Measurements from ENCODE around the gene HOXD3.

HOXD3 gene

GRCh38 chr2:176122052-176122682 is 34.9 kb upstream of the HOXD3 start:
- no peak for DNase-seq

- no peak for DNase-seq
These were observed 34.3 kb upstream of the HOXD3 start, which contains the start of gene HOXD9 for GRCh38 chr2:176122683-176123410. HOXD9 (plus strand) TSS chr2:176122719; CDS start chr2:176122769, 50 bp downstream.

GRCh38 chr2:176123411-176124109 is 33.5 kb upstream of the HOXD3 start:
- DNase-seq = no peak

GRCh38 chr2:176124110-176124946 is 32.8 kb upstream of the HOXD3 start:
- DNase-seq = no peak

- DNase-seq = no peak
These were observed 31.9 kb upstream of the HOXD3 start for GRCh38 chr2:176124947-176125771.

- no peak for DNase-seq
These were observed 31.4 kb upstream of the HOXD3 start for GRCh38 chr2:176125772-176126054.

- DNase-seq = peak; percentile 78
These were observed 30.0 kb upstream of the HOXD3 start for GRCh38 chr2:176126929-176127773.

- no peak for DNase-seq
These were observed 29.4 kb upstream of the HOXD3 start for GRCh38 chr2:176127774-176128072.

GRCh38 chr2:176128172-176128981 is 28.7 kb upstream of the HOXD3 start:
- no peak for DNase-seq

- peak; percentile 42 for DNase-seq
These were observed 27.9 kb upstream of the HOXD3 start, which contains the start of gene HOXD8 for GRCh38 chr2:176128982-176129796. HOXD8 (plus strand) TSS chr2:176129705; CDS start chr2:176130367, 662 bp downstream.

- DNase-seq = no peak
These were observed 27.3 kb upstream of the HOXD3 start for GRCh38 chr2:176129813-176130146.

- peak; percentile 43 for DNase-seq
These were observed 26.8 kb upstream of the HOXD3 start for GRCh38 chr2:176130147-176130956.

- DNase-seq = no peak
These were observed 25.9 kb upstream of the HOXD3 start for GRCh38 chr2:176130957-176131847.

GRCh38 chr2:176131848-176132158 is 25.3 kb upstream of the HOXD3 start:
- no peak for DNase-seq

GRCh38 chr2:176132205-176133171 is 24.6 kb upstream of the HOXD3 start:
- no peak for DNase-seq

- DNase-seq = no peak
These were observed 23.7 kb upstream of the HOXD3 start for GRCh38 chr2:176133389-176133788.

GRCh38 chr2:176134035-176134434 is 23.1 kb upstream of the HOXD3 start:
- no peak for DNase-seq
